ENCODE results near the gene HCK.

GRCh38 chr20:32071395-32072167, 19.5 kb downstream of the HCK start:
- no peak for TF ChIP-seq CTCF (conservative IDR thresholded peaks at IDR 0.05)
- TF ChIP-seq ZFX (IDR thresholded peaks at IDR 0.05), result no peak

All from C4-2B (cell line).